MV-4-11 (cell line): ENCODE measurements around the gene PDE4B.
"Not testable (repeated sequence)": the region's sequence is repeated elsewhere in the genome, so short reads cannot be mapped to it uniquely, and the experiment has no call there.

Experiments used
- DNase-seq: peaks from one replicate; lab custom pipeline; 2025; lab: John Stamatoyannopoulos, UW

The PDE4B gene

DNA sequence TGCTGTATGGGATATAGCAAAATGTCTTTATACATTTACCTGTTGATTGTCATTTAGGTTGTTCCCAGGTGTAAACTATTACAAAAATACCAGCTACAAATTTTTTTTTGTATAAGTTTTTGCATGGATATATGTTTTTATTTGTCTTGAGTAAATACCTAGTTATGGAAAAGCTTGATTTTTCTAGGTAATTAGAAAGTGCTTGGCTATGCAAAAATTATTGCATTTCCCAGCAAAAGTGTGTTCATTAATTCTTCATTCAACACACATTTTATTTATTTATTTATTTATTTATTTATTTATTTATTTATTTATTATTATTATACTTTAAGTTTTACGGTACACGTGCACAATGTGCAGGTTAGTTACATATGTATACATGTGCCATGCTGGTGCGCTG lies 22.1 kb downstream of the PDE4B start:
- no peak for DNase-seq

DNA sequence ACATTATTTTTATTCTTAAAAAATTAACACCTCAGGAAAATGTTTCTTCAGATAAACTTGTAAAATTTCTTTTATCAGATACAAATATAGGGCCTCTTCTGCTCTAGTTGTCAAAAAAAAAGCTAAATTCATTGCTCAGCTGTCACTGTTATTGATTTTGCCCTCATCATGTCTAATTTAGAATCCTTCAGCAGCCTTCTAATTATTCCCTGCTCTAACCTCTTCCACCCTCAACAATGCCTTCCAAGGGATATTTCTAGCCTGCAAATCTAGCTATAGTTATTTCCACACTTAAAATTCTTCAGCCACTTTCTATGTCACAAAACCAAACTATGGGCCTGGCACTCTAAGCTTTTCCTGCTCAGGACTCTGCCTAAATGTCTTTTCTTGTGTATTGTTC lies 25.2 kb downstream of the PDE4B start:
- no peak for DNase-seq

DNA sequence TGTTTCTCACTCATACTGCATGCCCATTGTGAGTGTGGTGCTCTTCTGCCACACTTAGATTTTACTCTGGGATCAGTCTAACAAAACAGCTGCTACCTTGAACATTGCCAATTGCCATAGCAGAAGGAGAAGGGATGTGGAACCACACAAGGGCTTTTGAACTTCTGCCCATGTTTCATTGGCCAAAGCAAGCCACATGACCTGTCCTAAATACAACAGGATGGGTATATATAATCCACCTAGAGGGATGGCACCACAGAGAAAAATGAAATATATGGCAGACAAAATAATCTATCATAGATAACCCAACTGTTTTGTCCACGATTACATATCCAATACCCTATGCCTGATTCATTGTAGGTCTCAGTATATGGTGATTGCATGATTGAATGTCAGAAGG lies 26.3 kb downstream of the PDE4B start:
- DNase-seq, result no peak

DNA sequence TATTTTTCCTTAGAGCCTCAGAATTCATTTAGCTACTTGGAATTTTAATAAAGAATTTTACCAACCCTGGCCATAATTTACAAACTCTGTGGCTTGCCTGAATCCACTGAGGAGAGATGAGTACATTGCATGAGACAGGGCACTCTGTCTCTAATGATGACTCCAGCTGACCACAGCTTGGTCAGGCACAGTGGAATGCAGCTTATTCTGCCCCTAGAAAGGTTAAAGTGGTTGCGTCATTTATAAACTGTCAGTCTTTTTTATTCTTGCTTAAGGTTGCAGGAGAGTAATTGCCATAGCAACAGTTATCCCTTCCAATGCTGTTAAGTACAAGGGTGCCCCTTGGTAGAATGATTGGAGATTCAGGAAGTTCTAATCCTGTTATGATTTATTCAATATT lies 28.3 kb downstream of the PDE4B start:
- DNase-seq, result peak; percentile 75

DNA sequence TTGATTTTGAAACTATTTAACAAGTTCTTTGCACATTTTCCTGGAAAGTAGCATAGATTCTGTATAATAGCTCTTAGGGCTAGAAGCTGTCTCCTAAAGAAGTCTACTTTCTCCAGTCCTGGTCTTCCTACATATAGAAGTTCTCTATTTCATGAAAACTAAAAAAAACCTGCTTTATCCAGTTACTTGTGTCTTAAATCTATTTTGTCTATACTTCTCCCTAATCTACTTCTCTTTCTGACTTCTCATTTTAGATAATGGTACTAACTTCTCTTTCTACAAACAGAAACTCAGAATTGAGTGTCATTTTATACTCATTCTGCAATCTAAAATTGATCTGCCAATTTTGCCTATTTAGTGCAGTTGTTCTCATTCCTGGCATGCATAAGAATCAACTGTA lies 28.7 kb downstream of the PDE4B start:
- peak; percentile 63 for DNase-seq

DNA sequence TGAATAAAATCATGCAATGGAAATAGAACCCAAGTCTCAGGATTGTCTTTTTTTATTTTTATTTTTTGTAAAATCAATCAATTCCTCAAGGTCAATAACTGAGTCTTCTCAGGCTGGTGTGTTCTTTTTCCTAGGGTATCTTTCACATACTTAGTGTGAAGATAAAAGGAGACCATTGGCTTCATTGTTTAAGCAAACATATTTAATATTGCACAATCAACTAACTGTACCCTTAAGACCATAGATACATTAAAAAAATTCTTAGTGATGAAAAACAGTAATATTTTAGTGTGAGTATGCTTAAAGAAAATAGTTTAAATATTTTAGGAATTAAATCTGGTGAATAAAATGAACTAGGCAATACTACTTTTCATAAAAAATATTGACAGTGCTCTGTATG lies 31.4 kb downstream of the PDE4B start:
- DNase-seq, result no peak

DNA sequence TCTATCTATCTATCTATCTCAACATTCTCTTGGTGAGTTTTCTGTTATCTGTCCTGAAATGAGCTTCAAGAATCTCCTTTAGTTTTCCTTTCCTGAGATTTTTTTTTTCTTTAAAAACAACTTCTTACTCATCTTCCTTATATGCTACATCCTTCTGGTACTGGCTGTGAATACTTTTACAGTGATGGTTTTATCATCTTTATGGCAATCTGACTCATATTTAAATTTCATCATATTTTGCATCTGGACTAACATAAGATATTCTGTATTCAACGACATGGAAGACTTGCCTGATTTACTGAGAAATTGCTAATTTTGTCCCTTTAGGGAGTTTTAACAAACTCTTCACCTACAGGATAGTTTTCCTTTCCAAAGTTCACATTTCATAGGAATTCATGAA lies 33.0 kb downstream of the PDE4B start:
- DNase-seq, result no peak

DNA sequence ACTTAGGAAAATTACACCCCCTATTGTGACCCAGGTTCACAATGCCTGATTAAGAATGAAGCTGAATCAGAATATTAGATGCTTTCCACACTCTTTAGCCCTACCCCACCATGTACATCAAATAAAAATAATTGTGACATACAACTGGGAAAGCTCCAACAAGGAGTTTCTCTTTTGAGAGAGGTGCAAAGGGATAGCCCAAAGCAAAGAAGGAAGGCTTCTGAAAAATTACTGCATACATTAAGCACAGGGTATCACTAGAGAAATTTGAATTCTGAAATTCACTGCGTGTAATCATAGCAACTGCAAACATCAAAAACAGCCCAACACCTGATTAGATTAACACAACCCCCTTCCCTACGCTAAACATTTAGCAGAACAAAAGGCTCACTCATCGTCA lies 34.1 kb downstream of the PDE4B start:
- DNase-seq, result no peak

DNA sequence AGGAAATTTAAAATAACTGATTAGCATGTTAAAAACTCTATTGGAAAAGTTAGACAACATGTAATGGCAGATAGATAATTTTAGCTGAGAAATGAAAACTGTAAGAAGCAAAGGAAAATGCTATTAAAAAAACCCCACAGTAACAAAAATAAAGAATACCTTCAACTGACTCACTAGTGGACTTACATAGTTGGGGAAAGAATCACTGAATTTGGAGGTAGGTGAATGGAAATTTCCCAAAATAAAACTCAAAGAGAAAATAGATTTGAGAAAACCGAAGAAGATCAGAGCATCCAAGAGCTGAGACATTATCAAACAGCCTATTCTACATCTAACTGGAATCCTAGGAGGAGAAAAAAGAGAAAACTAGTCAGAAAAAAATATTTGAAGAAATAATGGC lies 34.7 kb downstream of the PDE4B start:
- DNase-seq, result no peak

DNA sequence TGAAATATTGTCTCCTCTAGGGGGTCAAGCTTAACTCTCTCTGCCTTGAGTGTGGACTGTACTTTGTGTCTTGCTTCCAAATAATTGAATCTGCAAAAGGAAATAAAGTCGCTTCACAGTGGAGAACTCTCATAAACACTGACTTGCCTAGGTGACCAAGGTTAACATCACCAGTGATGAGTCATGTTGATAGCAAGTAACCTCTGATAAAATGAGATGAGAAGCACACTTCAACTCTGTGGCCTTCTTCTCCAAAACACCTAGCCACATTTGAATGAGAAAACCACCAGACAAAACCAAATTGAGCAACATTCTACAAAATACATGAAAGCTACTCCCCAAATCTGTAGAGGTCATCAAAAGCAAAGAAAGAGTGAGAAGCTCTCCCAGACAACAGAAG lies 37.6 kb downstream of the PDE4B start:
- no peak for DNase-seq

DNA sequence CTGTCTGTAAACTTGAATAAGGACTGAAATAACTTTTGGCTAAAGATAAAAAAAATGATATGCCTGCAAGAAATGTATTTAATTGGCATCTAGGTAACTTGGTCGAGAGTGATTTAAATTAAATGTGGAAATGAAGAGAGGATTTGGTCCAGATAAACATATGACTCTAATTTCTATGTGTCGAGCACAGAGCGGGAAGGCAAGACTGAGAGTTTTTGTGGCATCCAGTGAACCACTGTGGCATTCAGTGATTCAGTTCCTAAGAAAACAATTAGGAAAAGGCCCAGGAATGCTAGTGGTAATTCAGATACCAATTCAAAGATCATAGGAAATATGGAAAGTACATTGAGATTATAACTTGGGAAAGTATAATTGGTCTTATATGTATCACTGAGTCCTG lies 39.6 kb downstream of the PDE4B start:
- DNase-seq, result no peak

DNA sequence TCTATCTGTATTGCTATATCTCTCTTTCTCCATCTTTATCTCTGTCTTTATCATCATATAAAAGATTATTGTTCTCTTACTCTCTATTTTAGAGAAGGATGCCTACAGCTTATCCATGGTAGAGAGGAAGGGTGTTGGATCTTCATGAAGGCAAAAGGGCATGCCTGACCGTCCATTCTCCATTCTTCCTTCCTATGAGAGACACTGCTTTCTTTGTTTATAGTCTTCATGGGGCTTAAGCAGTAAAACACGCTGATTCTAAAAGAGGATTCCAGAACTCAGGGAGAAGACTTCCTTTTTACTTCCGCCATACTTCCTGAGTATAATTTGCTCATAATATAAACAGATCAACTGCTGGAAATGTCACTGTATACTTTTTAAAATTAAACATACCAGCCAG lies 44.0 kb downstream of the PDE4B start:
- no peak for DNase-seq

DNA sequence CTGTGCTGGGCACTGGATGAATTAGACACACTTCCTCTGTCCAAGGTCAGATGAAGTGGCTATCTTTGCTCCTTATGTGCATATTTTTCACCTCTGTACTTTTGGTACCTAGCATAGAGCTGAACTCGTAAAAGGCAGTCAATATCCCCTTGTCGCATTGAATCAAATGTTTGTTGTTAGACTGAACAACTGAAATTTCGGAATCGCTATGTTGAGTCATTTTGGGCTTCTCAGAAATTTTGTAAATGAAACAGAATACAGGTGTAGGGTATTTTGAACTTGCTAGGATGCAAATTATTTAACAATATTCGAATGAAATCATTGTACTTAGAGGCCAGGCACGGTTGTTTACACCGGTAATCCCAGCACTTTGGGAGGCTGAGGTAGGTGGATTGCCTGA lies 48.0 kb downstream of the PDE4B start:
- DNase-seq, result no peak

DNA sequence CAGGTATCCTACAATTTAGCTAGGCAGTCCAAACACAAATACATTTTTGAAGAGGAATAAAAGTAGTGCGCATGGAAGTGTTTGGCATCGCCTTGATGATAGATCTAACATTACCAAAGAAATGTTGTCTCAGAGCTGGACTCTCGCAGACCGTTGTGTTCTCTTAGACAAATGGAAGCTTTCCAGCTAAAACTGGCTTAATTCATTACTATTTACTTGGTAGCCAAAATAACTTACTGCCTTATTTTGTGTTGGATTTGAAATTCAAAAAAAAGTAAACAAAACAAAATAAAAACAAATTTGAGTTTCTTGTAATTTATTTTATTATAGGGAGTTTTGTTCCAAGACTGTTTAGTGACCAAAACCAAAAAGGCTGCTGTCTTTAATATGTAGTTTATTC lies 51.6 kb downstream of the PDE4B start:
- DNase-seq, result no peak

DNA sequence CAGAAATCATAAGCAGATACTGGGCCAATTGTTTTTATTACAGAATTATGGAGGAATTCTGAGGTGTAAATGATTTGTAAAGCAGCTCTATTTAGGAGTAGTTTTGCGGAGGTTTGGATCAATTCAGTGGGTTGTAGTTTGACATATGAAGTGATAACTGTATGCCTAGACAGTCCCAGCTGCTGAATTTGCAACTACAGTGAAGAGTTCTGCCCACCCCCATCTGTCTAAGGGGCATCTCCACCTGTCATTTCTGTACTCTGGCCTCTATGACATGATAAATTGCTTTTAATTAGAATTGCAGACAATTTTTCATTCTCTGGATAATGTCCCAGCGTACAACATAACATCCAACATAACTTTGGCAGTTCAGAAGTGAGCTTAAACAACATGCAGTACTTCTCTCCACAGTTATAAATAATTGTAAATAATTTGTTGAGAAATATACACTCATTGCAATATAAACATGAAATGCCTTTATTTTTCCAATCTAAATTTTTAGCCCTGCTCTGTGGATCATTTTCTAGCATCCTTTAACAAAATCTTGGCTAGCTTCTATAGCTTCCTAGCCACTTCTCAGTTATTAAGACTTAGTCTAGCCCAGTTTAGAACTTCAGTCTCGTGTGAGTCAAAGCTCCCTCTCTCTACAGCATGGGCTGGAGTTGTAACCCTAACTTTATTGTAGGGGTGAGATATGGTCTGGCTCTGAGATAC lies 52.3 kb downstream of the PDE4B start:
- DNase-seq, result no peak

DNA sequence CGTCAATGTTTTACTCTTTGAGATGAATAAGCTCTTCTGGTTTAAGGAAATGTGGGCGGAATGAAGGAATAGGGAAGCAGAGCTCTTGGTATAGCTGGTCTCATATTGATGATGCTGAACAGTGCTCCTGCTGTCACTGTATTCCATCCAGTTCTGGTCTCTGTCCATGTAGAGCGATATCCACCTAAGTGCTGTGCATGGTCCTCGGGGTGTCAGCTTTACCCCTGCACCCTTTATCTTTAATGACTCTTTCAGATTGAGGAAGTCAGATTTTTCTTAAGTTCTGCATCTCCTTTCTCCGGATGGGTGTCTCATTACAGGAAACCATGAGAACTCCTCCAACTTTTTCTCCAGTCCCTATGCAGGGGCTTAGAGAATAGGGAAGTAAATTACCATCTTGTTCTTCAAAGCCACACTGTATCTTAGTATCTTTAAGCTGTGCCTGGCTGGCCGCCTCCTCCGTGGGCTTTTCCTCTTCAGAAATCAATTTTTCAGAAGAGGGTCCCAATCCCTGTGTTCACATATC lies 52.9 kb downstream of the PDE4B start:
- DNase-seq, result peak; percentile 78

DNA sequence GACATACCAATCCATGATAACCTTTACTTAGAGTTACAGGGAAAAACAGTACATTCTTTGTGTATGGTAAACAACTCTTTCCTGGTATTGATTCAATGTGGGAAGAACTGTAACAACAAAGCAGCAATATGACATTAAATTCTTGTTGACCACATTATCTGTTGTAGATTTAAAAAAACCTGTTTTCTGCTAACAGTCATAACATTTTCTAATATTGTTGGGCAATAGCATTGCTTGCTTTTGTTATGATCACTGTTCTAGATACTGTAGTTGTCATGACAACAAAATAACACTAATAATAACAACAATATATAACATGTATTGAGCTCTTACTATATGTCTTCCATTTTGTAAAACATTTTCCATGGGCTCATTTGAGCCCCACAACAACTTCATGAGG lies 54.2 kb downstream of the PDE4B start:
- DNase-seq, result no peak

DNA sequence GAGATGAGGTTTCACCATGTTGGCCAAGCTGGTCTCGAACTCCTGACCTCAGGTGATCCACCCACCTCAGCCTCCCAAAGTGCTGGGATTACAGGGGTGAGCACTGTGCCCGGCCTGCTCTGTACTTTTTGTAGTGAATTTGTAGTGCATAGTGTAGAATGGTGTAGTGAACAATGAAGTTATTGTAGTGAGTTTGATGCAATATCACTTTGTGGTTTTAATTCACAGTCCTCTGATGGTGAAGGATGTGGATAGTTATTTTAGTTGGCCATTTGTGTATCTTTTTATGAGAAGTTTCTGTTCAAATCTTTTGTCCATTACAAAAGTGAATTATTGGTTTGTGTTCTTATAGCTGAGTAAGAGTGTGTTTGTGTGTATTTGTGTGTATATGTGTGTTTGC lies 57.6 kb downstream of the PDE4B start:
- no peak for DNase-seq

DNA sequence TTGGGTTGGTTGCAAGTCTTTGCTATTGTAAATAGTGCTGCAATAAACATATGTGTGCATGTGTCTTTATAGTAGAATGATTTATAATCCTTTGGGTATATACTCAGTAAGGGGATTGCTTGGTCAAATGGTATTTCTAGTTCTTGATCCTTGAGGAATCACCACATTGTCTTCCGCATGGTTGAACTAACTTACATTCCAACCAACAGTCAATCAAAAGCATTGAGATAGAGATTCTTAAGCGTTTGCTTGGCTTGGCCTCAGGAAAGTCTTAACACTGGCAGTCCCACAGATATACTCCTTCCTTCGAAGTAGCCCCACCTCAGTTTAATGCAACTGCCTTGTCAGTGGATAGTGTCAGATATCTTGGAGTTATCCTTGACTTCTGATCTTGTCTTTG lies 63.9 kb downstream of the PDE4B start:
- not testable (repeated sequence) for DNase-seq

DNA sequence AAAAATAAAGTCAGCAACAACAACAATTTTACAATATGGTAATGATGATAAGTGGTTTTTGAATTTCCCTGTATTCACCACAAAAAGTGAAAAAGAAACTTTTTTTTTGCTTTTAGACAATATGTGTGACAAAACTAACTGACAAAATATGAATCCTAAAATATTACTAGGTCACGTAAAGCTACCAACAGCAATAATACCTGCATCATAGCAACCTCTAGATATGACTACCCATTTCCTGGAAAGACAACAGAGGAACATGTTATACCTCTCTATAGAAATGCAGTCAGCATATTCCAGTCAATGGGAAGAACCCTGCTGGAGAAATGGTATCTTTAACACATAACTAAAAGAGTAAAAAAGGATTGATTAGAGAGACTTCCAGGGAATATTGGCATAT lies 73.7 kb downstream of the PDE4B start:
- no peak for DNase-seq

DNA sequence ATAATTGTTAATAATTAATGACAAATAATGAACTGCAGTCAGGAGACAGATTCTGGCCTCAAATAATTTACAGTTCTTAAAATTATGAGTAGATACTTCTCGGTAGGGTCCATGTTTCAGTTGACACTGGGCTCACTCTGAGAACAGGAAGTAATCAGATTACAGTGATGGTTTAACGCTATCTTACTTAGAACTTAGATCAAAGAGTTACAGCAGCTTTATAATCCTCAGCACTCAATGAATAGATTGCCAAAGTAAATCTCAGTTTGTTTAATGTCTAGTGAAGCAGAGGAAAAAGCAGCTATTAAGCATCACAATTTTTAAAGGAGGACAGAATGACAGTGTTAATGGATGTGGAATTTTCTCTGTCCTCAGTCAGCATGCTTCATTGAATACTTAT lies 79.6 kb downstream of the PDE4B start:
- no peak for DNase-seq

DNA sequence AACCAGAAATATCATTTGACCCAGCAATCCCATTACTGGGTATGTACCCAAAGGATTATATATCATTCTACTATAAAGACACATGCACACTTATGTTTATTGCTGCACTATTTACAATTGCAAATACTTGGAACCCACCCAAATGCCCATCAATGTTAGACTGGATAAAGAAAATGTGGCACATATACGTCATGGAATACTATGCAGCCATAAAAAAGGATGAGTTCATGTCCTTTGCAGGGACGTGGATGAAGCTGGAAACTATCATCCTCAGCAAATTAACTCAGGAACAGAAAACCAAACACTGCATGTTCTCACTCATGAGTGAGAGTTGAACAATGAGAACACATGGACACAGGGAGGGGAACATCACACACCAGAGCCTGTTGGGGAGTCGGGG lies 85.6 kb downstream of the PDE4B start:
- DNase-seq, result not testable (repeated sequence)

DNA sequence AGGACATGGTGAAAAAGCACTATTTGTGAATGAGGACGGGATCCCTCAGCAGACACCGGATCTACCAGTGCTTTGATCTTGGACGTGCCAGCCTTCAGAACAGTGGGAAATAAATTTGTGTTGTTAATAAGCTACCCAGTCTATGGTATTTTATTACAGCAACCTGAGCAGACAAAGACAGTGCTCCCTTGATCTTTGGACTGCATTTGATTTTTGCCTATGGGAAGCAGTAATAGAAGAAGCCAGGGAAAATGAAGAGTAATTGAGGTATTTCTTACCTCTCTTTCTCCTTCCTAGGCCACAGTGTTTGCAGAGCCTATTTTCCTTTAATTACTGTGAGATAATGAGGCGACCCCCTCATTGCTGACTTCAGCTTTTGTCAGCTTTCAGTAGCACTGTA lies 87.9 kb downstream of the PDE4B start:
- no peak for DNase-seq

DNA sequence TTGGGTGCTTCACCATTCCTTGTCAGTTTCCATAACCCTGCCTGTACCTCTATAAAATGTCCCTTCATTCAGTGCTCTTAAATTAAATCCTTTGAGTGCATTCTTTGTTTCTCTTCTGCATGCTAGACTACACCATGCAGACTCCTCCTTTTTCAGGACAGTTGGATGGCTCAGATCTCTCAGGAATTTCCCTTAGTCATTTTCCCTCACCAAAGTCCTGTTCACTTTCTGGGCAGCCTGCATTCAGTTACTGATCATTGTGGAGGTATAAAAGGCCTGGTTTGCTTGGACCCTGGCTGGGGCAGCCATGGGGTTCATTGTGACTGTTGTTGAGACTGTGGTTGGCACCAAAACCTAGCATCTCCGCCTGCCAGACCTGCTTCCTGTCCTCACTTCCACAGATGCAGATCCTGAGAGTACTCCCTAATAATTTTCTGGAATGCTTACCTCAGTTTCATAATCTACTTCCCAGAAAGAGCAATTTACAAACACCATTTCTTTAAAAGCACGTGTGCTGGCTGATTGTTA lies 88.4 kb downstream of the PDE4B start:
- no peak for DNase-seq
